Neural progenitor cell (in vitro differentiated cells): Measurements from ENCODE around the gene KCNK1. TPM values are rescaled to one million over a fixed set of nuclear protein-coding genes. Genes with fewer than 3 reads are reported as not detected.

Source experiments
- DNase-seq: peaks from one replicate; pipeline ENCODE4 v3.0.0-alpha.2; 2016; ENCODE audit warnings: low spot score
- H2AFZ ChIP-seq: fragments of 200-600 bp; sonication (generic); replicated peaks from 2 replicates; pipeline ENCODE4 v1.6.1; 2016; ENCODE audit warnings: antibody characterized with exemption
- H3F3A ChIP-seq: fragments of 200-600 bp; sonication (generic); 2 replicates; pipeline ENCODE4 v1.6.1; 2016; ENCODE audit warnings: antibody characterized with exemption, low read depth
- H3K27ac ChIP-seq: fragments of 200-600 bp; sonication (generic); 2 replicates; pipeline ENCODE4 v1.5.1; 2016; ENCODE audit warnings: mild to moderate bottlenecking
- H3K27me3 ChIP-seq: fragments of 200-600 bp; sonication (generic); 2 replicates; pipeline ENCODE4 v1.6.1; 2016; ENCODE audit warnings: mild to moderate bottlenecking, moderate library complexity
- H3K36me3 ChIP-seq: fragments of 200-600 bp; sonication (generic); 2 replicates; pipeline ENCODE4 v1.5.1; 2016
- H3K4me1 ChIP-seq: fragments of 200-600 bp; sonication (generic); 2 replicates; pipeline ENCODE4 v1.6.1; 2016; ENCODE audit warnings: mixed run types
- H3K4me2 ChIP-seq: fragments of 200-600 bp; sonication (generic); 2 replicates; pipeline ENCODE4 v1.6.1; 2016
- H3K4me3 ChIP-seq: fragments of 200-600 bp; sonication (generic); 2 replicates; pipeline ENCODE4 v1.5.1; 2016
- H3K79me2 ChIP-seq: fragments of 200-600 bp; sonication (generic); 2 replicates; pipeline ENCODE4 v1.6.1; 2016; ENCODE audit warnings: low read depth
- H3K9ac ChIP-seq: fragments of 200-600 bp; sonication (generic); 2 replicates; pipeline ENCODE4 v1.6.1; 2016
- H3K9me3 ChIP-seq: fragments of 200-600 bp; sonication (generic); 2 replicates; pipeline ENCODE4 v1.5.1; 2016; ENCODE audit warnings: low read depth
- H4K20me1 ChIP-seq: fragments of 200-600 bp; sonication (generic); 2 replicates; pipeline ENCODE4 v1.6.1; 2016; ENCODE audit warnings: low read depth
- H3K27ac Mint-ChIP-seq: 3 replicates; pipeline ENCODE4 v1.8.0; 2021; ENCODE audit warnings: mixed read lengths
- H3K27me3 Mint-ChIP-seq: 2 replicates; pipeline ENCODE4 v1.8.0; 2022; ENCODE audit warnings: low read depth, mild to moderate bottlenecking, inconsistent platforms, moderate library complexity, mixed read lengths; ENCODE audit not compliant: insufficient read depth
- H3K36me3 Mint-ChIP-seq: 3 replicates; pipeline ENCODE4 v1.8.0; 2021; ENCODE audit warnings: mixed read lengths
- H3K4me1 Mint-ChIP-seq: 3 replicates; pipeline ENCODE4 v1.8.0; 2021; ENCODE audit warnings: mixed read lengths
- H3K4me3 Mint-ChIP-seq: 3 replicates; pipeline ENCODE4 v1.8.0; 2021; ENCODE audit warnings: mild to moderate bottlenecking, moderate library complexity, mixed read lengths
- H3K9me3 Mint-ChIP-seq: 3 replicates; pipeline ENCODE4 v1.8.0; 2020; ENCODE audit warnings: mixed read lengths
- EZH2 ChIP-seq: fragments of 200-600 bp; sonication (generic); IDR thresholded peaks from 2 replicates; pipeline ENCODE4 v1.6.1; 2017; ENCODE audit warnings: antibody characterized with exemption, mild to moderate bottlenecking, moderate library complexity
- EZH2phosphoT487 ChIP-seq: fragments of 200-600 bp; sonication (generic); IDR thresholded peaks from 2 replicates; pipeline ENCODE4 v1.6.1; 2017; ENCODE audit warnings: antibody characterized with exemption
- total RNA-seq: library from RNA; depleted of rRNA; stranded (reverse); fragments of >200 nt; gene quantifications from 2 replicates; pipeline ENCODE4 v1.2.3, GENCODE V29; 2015; ENCODE audit warnings: low replicate concordance
- TF ChIP-seq, protein P1 (sequence below): fragments of 200-600 bp; sonication (generic); IDR thresholded peaks from 2 replicates; pipeline ENCODE4 v1.5.1; 2017; ENCODE audit warnings: antibody characterized with exemption, mild to moderate bottlenecking

The KCNK1 gene
- total RNA-seq, 1 donor from 2014 or later = 0.11 TPM

DNA sequence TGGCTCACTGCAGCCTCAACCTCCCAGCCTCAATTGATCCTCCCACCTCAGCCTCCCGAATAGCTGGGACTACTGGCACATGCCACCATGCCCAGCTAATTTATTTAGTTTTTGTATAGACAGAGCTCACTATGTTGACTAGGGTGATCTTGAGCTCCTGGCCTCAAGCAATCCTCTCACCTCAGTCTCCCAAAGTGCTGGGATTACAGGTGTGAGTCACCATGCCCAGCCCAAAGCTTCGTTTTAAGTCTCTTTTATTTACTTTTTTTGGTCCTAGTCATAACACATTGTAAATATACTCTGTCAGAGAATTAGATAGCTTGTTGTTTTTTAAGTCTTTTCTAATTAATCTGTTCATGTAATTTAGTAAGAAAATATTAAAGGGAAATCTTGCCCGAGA lies 42.8 kb downstream of the KCNK1 start:
- Histone ChIP-seq H2AFZ (no peak overlapping the region), H4K20me1 (no peaks in the 10 kb centered on the region), H3K27ac (no peak overlapping the region), H3K27me3 (no peaks in the 10 kb centered on the region), H3K4me3 (no peak overlapping the region), H3K79me2 (no peaks in the 10 kb centered on the region), H3K9ac (no peak overlapping the region), H3K4me1 (no peaks in the 10 kb centered on the region), H3K9me3 (no peaks in the 10 kb centered on the region), H3K4me2 (no peak overlapping the region), H3F3A (no peaks in the 10 kb centered on the region), H3K36me3 (no peaks in the 10 kb centered on the region)
- H3K27ac Mint-ChIP-seq = no peak overlapping the region
- DNase-seq = no peak
- no peaks in the 10 kb centered on the region for H3K9me3 Mint-ChIP-seq
- H3K4me1 Mint-ChIP-seq = no peaks in the 10 kb centered on the region
- H3K36me3 Mint-ChIP-seq = no peaks in the 10 kb centered on the region
- H3K4me3 Mint-ChIP-seq = no peak overlapping the region
- no peak for TF ChIP-seq EZH2
- TF ChIP-seq, protein P1, sequence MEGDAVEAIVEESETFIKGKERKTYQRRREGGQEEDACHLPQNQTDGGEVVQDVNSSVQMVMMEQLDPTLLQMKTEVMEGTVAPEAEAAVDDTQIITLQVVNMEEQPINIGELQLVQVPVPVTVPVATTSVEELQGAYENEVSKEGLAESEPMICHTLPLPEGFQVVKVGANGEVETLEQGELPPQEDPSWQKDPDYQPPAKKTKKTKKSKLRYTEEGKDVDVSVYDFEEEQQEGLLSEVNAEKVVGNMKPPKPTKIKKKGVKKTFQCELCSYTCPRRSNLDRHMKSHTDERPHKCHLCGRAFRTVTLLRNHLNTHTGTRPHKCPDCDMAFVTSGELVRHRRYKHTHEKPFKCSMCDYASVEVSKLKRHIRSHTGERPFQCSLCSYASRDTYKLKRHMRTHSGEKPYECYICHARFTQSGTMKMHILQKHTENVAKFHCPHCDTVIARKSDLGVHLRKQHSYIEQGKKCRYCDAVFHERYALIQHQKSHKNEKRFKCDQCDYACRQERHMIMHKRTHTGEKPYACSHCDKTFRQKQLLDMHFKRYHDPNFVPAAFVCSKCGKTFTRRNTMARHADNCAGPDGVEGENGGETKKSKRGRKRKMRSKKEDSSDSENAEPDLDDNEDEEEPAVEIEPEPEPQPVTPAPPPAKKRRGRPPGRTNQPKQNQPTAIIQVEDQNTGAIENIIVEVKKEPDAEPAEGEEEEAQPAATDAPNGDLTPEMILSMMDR = no peak
- no peak for TF ChIP-seq EZH2phosphoT487
- H3K27me3 Mint-ChIP-seq = peaks cover 2% of the 10 kb centered on the region

GRCh38 chr1:233657466-233657865 lies 43.6 kb downstream of the KCNK1 start:
- Histone ChIP-seq H3K4me1 (no peaks in the 10 kb centered on the region), H3K27ac (no peak overlapping the region), H3K27me3 (no peaks in the 10 kb centered on the region), H3K4me3 (no peak overlapping the region), H3K36me3 (no peaks in the 10 kb centered on the region), H3K9me3 (no peaks in the 10 kb centered on the region), H2AFZ (no peak overlapping the region), H3K4me2 (no peak overlapping the region), H3F3A (no peaks in the 10 kb centered on the region), H3K79me2 (no peaks in the 10 kb centered on the region), H4K20me1 (no peaks in the 10 kb centered on the region), H3K9ac (no peak overlapping the region)
- Mint-ChIP-seq H3K36me3 (no peaks in the 10 kb centered on the region), H3K4me1 (no peaks in the 10 kb centered on the region), H3K4me3 (no peak overlapping the region), H3K27ac (no peak overlapping the region), H3K9me3 (no peaks in the 10 kb centered on the region), H3K27me3 (peaks cover 2% of the 10 kb centered on the region)
- TF ChIP-seq EZH2 = no peak
- TF ChIP-seq, protein P1 = no peak
- no peak for TF ChIP-seq EZH2phosphoT487
- DNase-seq = no peak

- Mint-ChIP-seq H3K4me3 (no peak overlapping the region), H3K27ac (no peak overlapping the region), H3K9me3 (no peaks in the 10 kb centered on the region), H3K4me1 (no peaks in the 10 kb centered on the region), H3K27me3 (peaks cover 2% of the 10 kb centered on the region), H3K36me3 (no peaks in the 10 kb centered on the region)
- no peaks in the 10 kb centered on the region for H3K36me3 ChIP-seq
- no peaks in the 10 kb centered on the region for H4K20me1 ChIP-seq
- DNase-seq = no peak
- no peak overlapping the region for H2AFZ ChIP-seq
- H3F3A ChIP-seq = no peaks in the 10 kb centered on the region
- no peaks in the 10 kb centered on the region for H3K9me3 ChIP-seq
- no peak overlapping the region for H3K4me3 ChIP-seq
- no peak overlapping the region for H3K27ac ChIP-seq
- no peaks in the 10 kb centered on the region for H3K79me2 ChIP-seq
- TF ChIP-seq, protein P1 = no peak
- no peak for TF ChIP-seq EZH2
- TF ChIP-seq EZH2phosphoT487 = no peak
- H3K27me3 ChIP-seq = no peaks in the 10 kb centered on the region
- H3K4me1 ChIP-seq = no peaks in the 10 kb centered on the region
- no peak overlapping the region for H3K9ac ChIP-seq
- no peak overlapping the region for H3K4me2 ChIP-seq
Observed at GRCh38 chr1:233659495-233659894, 45.6 kb downstream of the KCNK1 start.
